ENCODE data around the gene PON2. TPM values are rescaled to one million over a fixed set of nuclear protein-coding genes. Genes with fewer than 3 reads are reported as not detected.

Gene PON2
- total and polyA plus RNA-seq, 2 of the 13 experiments (the other 11 are each of a cell fraction or from before 2014, with no cell fraction given), result 202 to 217 TPM

GRCh38 chr7:95434557-95435421, at the start of gene PON2 (continued):
- TF ChIP-seq, protein P1, sequence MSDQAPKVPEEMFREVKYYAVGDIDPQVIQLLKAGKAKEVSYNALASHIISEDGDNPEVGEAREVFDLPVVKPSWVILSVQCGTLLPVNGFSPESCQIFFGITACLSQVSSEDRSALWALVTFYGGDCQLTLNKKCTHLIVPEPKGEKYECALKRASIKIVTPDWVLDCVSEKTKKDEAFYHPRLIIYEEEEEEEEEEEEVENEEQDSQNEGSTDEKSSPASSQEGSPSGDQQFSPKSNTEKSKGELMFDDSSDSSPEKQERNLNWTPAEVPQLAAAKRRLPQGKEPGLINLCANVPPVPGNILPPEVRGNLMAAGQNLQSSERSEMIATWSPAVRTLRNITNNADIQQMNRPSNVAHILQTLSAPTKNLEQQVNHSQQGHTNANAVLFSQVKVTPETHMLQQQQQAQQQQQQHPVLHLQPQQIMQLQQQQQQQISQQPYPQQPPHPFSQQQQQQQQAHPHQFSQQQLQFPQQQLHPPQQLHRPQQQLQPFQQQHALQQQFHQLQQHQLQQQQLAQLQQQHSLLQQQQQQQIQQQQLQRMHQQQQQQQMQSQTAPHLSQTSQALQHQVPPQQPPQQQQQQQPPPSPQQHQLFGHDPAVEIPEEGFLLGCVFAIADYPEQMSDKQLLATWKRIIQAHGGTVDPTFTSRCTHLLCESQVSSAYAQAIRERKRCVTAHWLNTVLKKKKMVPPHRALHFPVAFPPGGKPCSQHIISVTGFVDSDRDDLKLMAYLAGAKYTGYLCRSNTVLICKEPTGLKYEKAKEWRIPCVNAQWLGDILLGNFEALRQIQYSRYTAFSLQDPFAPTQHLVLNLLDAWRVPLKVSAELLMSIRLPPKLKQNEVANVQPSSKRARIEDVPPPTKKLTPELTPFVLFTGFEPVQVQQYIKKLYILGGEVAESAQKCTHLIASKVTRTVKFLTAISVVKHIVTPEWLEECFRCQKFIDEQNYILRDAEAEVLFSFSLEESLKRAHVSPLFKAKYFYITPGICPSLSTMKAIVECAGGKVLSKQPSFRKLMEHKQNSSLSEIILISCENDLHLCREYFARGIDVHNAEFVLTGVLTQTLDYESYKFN (CRISPR knock-in tag; conservative IDR thresholded peaks at IDR 0.05), result peak; percentile 76
- peak; percentile 65; the same call in 1 of the 2 replicates for TF ChIP-seq ZSCAN9 (CRISPR knock-in tag; IDR thresholded peaks at IDR 0.05; ENCODE audit: borderline replicate concordance)
- TF ChIP-seq KDM3A (CRISPR knock-in tag; IDR thresholded peaks at IDR 0.05; ENCODE audit: low read depth), result no peak
- no peak for TF ChIP-seq ZBTB49 (CRISPR knock-in tag; IDR thresholded peaks at IDR 0.05; ENCODE audit: borderline replicate concordance)
- TF ChIP-seq ZNF574 (CRISPR knock-in tag; IDR thresholded peaks at IDR 0.05), result peak; percentile 87
- no peak for TF ChIP-seq ATAD3A (CRISPR knock-in tag; IDR thresholded peaks at IDR 0.05)
- TF ChIP-seq TBL1XR1 (IDR thresholded peaks at IDR 0.05; ENCODE audit: borderline replicate concordance, low read length, partially characterized antibody), result no peak
- TF ChIP-seq, protein P2, sequence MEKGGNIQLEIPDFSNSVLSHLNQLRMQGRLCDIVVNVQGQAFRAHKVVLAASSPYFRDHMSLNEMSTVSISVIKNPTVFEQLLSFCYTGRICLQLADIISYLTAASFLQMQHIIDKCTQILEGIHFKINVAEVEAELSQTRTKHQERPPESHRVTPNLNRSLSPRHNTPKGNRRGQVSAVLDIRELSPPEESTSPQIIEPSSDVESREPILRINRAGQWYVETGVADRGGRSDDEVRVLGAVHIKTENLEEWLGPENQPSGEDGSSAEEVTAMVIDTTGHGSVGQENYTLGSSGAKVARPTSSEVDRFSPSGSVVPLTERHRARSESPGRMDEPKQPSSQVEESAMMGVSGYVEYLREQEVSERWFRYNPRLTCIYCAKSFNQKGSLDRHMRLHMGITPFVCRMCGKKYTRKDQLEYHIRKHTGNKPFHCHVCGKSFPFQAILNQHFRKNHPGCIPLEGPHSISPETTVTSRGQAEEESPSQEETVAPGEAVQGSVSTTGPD (CRISPR knock-in tag; IDR thresholded peaks at IDR 0.05), result no peak
- no peak; the same call in 1 of the 2 replicates for TF ChIP-seq HMG20B (CRISPR knock-in tag; conservative IDR thresholded peaks at IDR 0.05)
- no peak for TF ChIP-seq ZNF710 (CRISPR knock-in tag; IDR thresholded peaks at IDR 0.05; ENCODE audit: borderline replicate concordance)
- TF ChIP-seq ZFY (CRISPR knock-in tag; IDR thresholded peaks at IDR 0.05), result peak; percentile 96
- TF ChIP-seq TMF1 (CRISPR knock-in tag; IDR thresholded peaks at IDR 0.05; ENCODE audit: low read depth), result peak; percentile 80; the same call in 1 of the 2 replicates
- peak in 1 of 2 experiments; percentile 72; a peak in 2 of 4 replicates for TF ChIP-seq KLF16 (CRISPR knock-in tag; IDR thresholded peaks at IDR 0.05)
- peak; percentile 87 for TF ChIP-seq ARNT2 (CRISPR knock-in tag; IDR thresholded peaks at IDR 0.05; ENCODE audit: low read depth)
- TF ChIP-seq SPEN (CRISPR knock-in tag; IDR thresholded peaks at IDR 0.05; ENCODE audit: low read depth), result peak; percentile 62

All from HepG2 (cell line).